HepG2 (cell line): ENCODE data around the gene TEX19. TPM values are rescaled to one million over a fixed set of nuclear protein-coding genes. Genes with fewer than 3 reads are reported as not detected.
A peak's percentile ranks its signal among the peaks of the same experiment; 100 is the strongest.

Experiments
- ADNP ChIP-seq: sonication (generic); formaldehyde crosslinking; IDR thresholded peaks from 2 replicates; pipeline ENCODE4 v1.4.0; 2020; ENCODE audit warnings: missing genetic modification reagents
- CHD4 ChIP-seq: fragments of 200-600 bp; sonication (generic); IDR thresholded peaks from 2 replicates; pipeline ENCODE4 v1.7.0; 2017; ENCODE audit warnings: mild to moderate bottlenecking, low read length, borderline replicate concordance
- ELF4 ChIP-seq: sonication (generic); formaldehyde crosslinking; IDR thresholded peaks from 2 replicates; pipeline ENCODE4 v1.5.0; 2020; ENCODE audit warnings: missing genetic modification reagents, mild to moderate bottlenecking, moderate library complexity, borderline replicate concordance
- MEIS2 ChIP-seq: sonication (generic); formaldehyde crosslinking; IDR thresholded peaks from 2 replicates; pipeline ENCODE4 v1.9.0; 2021; ENCODE audit warnings: mild to moderate bottlenecking, missing genetic modification reagents
- PHB2 ChIP-seq: fragments of 450-650 bp; IDR thresholded peaks from 2 replicates; pipeline ENCODE4 v1.6.1; 2018; ENCODE audit not compliant: partially characterized antibody
- SP2 ChIP-seq: sonication (generic); formaldehyde crosslinking; IDR thresholded peaks from 2 replicates; pipeline ENCODE4 v1.5.1; 2020; ENCODE audit warnings: mild to moderate bottlenecking, missing genetic modification reagents
- ZFP36L1 ChIP-seq: sonication (generic); formaldehyde crosslinking; IDR thresholded peaks from 2 replicates; pipeline ENCODE4 v1.8.0; 2022; ENCODE audit warnings: mild to moderate bottlenecking, missing genetic modification reagents, moderate library complexity
- ZNF333 ChIP-seq: sonication (generic); formaldehyde crosslinking; IDR thresholded peaks from 2 replicates; pipeline ENCODE4 v1.4.0; 2020; ENCODE audit warnings: mild to moderate bottlenecking, missing genetic modification reagents, borderline replicate concordance
- ZNF337 ChIP-seq: sonication (generic); formaldehyde crosslinking; IDR thresholded peaks from 2 replicates; pipeline ENCODE4 v1.5.1; 2020; ENCODE audit warnings: missing genetic modification reagents, low read depth, mild to moderate bottlenecking, borderline replicate concordance
- ZNF407 ChIP-seq: sonication (generic); formaldehyde crosslinking; IDR thresholded peaks from one replicate; pipeline ENCODE4 v1.5.1; 2020; ENCODE audit warnings: mild to moderate bottlenecking, missing genetic modification reagents; ENCODE audit errors: not compliant biosample characterization
- ZNF496 ChIP-seq: sonication (generic); formaldehyde crosslinking; IDR thresholded peaks from 2 replicates; pipeline ENCODE4 v1.8.1; 2023; ENCODE audit warnings: mild to moderate bottlenecking, moderate library complexity, missing genetic modification reagents; ENCODE audit not compliant: insufficient replicate concordance
- polyA plus RNA-seq, 8 experiments: library from polyadenylated mRNA; depleted of rRNA in 3 of 8; stranded (reverse) in 7 of 8; unstranded in 1 of 8; fragments of >200 nt; fragmentation: Illumina TruSeq in 4 of 8; extraction: Trizol in 4 of 8; gene quantifications; 2 replicates each; pipeline versions ENCODE4 v1.2.1 to v1.2.3, GENCODE V29; 2011 to 2016; ENCODE audit warnings: low read depth in 4 of 8, missing spikeins in 1 of 8, mixed read lengths in 1 of 8; ENCODE audit not compliant: insufficient read depth in 1 of 8
- total RNA-seq, 5 experiments: library from RNA; depleted of rRNA; stranded (reverse); fragments of >200 nt; fragmentation: Illumina TruSeq; extraction: Trizol; gene quantifications; 2 replicates each; pipeline ENCODE4 v1.2.3, GENCODE V29; 2016; ENCODE audit warnings: low read depth in 1 of 5
- TF ChIP-seq, protein P1 (sequence below): sonication (generic); formaldehyde crosslinking; IDR thresholded peaks from 2 replicates; pipeline ENCODE4 v1.5.1; 2020; ENCODE audit warnings: mild to moderate bottlenecking, missing genetic modification reagents, borderline replicate concordance
- TF ChIP-seq, protein P2 (sequence below): IDR thresholded peaks from 2 replicates; pipeline ENCODE4 v1.6.1; 2016; ENCODE audit warnings: mild to moderate bottlenecking
- TF ChIP-seq, protein P3 (sequence below): sonication (generic); formaldehyde crosslinking; IDR thresholded peaks from 2 replicates; pipeline ENCODE4 v1.4.0; 2020; ENCODE audit warnings: mild to moderate bottlenecking, missing genetic modification reagents, borderline replicate concordance

Gene TEX19
- total and polyA plus RNA-seq, 2 of the 13 experiments (the other 11 are each of a cell fraction or from before 2014, with no cell fraction given), result 1.3 to 6.0 TPM

- TF ChIP-seq ZNF407 (CRISPR knock-in tag), result no peak
- TF ChIP-seq ZNF496 (CRISPR knock-in tag), result no peak
- TF ChIP-seq, protein P1, sequence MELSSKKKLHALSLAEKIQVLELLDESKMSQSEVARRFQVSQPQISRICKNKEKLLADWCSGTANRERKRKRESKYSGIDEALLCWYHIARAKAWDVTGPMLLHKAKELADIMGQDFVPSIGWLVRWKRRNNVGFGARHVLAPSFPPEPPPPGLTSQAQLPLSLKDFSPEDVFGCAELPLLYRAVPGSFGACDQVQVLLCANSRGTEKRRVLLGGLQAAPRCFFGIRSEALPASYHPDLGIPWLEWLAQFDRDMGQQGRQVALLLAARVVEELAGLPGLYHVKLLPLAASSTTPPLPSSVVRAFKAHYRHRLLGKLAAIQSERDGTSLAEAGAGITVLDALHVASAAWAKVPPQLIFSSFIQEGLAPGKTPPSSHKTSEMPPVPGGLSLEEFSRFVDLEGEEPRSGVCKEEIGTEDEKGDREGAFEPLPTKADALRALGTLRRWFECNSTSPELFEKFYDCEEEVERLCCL (CRISPR knock-in tag), result no peak
- TF ChIP-seq ZNF333, result 0 out of 2 replicates have a peak, but pooled peaks have one; percentile 14
- TF ChIP-seq CHD4, result no peak; the same call in 1 of the 2 replicates
- TF ChIP-seq SP2 (CRISPR knock-in tag), result no peak
- TF ChIP-seq MEIS2 (CRISPR knock-in tag), result no peak
- TF ChIP-seq, protein P2, sequence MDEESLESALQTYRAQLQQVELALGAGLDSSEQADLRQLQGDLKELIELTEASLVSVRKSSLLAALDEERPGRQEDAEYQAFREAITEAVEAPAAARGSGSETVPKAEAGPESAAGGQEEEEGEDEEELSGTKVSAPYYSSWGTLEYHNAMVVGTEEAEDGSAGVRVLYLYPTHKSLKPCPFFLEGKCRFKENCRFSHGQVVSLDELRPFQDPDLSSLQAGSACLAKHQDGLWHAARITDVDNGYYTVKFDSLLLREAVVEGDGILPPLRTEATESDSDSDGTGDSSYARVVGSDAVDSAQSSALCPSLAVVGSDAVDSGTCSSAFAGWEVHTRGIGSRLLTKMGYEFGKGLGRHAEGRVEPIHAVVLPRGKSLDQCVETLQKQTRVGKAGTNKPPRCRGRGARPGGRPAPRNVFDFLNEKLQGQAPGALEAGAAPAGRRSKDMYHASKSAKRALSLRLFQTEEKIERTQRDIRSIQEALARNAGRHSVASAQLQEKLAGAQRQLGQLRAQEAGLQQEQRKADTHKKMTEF (CRISPR knock-in tag), result peak; percentile 75; the same call in 1 of the 2 replicates
- TF ChIP-seq ELF4 (CRISPR knock-in tag), result no peak; the same call in 1 of the 2 replicates
- no peak for TF ChIP-seq ZFP36L1
- TF ChIP-seq, protein P3, sequence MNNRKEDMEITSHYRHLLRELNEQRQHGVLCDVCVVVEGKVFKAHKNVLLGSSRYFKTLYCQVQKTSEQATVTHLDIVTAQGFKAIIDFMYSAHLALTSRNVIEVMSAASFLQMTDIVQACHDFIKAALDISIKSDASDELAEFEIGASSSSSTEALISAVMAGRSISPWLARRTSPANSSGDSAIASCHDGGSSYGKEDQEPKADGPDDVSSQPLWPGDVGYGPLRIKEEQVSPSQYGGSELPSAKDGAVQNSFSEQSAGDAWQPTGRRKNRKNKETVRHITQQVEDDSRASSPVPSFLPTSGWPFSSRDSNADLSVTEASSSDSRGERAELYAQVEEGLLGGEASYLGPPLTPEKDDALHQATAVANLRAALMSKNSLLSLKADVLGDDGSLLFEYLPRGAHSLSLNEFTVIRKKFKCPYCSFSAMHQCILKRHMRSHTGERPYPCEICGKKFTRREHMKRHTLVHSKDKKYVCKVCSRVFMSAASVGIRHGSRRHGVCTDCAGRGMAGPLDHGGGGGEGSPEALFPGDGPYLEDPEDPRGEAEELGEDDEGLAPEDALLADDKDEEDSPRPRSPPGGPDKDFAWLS, result peak; percentile 59; the same call in 1 of the 2 replicates
- no peak for TF ChIP-seq ZNF337 (CRISPR knock-in tag)
- TF ChIP-seq PHB2, result no peak
- no peak for TF ChIP-seq ADNP (CRISPR knock-in tag)
These were observed 28.5 kb upstream of the TEX19 start (continued) for GRCh38 chr17:82330322-82331239.
